Measurements from ENCODE around the gene MAF. TPM values are rescaled to one million over a fixed set of nuclear protein-coding genes. Genes with fewer than 3 reads are reported as not detected.

The MAF gene
- total RNA-seq, 1 donor, result 24.1 TPM

DNA sequence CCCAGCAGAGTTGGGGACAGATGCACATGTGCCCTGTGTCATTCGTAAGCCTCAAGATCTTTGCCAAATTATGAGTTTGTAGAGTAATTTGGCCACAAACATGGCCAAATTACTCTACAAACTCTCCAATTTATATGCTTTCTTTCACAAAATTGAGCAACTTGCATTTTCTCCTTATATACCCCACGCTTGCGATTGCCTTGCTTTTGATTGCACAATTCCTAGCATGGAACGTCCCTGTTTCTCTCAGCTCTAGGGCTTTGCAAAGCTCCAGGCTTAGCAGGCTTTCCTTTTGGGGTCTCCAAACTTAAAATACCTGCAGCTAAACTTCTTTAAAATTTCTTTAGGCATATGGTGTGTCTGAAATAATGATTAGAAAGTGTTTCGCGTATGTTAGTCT is 28.5 kb upstream of the MAF start:
- DNase-seq (ENCODE audit: low read depth), result no peak
- no peak overlapping the region for H3K4me3 ChIP-seq (ENCODE audit: low read depth, low read length)
- TF ChIP-seq, protein P1, sequence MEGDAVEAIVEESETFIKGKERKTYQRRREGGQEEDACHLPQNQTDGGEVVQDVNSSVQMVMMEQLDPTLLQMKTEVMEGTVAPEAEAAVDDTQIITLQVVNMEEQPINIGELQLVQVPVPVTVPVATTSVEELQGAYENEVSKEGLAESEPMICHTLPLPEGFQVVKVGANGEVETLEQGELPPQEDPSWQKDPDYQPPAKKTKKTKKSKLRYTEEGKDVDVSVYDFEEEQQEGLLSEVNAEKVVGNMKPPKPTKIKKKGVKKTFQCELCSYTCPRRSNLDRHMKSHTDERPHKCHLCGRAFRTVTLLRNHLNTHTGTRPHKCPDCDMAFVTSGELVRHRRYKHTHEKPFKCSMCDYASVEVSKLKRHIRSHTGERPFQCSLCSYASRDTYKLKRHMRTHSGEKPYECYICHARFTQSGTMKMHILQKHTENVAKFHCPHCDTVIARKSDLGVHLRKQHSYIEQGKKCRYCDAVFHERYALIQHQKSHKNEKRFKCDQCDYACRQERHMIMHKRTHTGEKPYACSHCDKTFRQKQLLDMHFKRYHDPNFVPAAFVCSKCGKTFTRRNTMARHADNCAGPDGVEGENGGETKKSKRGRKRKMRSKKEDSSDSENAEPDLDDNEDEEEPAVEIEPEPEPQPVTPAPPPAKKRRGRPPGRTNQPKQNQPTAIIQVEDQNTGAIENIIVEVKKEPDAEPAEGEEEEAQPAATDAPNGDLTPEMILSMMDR (IDR thresholded peaks at IDR 0.05; ENCODE audit: insufficient read depth, low read length), result no peak

DNA sequence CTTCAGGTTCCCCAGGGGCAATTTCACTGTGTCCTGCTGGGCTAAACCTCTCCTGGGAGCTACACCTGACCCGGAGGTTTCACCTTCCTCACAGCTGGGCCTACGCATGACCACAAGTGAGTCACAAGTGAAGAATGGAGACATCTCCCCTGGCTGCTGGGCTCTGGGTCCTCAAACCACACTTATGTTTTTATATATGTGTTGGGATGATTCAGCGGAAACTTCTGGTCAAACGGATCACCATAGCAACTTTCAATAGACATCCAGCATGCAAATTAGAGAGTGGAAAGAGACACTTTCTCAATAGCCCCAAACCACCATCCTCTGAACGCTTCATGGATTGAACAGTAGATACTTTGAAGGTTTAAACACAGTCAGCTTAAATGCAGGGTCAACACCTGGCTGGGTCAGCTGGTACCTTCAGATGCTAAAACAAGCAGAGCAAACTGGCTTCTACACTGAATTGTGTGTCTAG is 28.0 kb upstream of the MAF start:
- TF ChIP-seq, protein P1 (IDR thresholded peaks at IDR 0.05; ENCODE audit: insufficient read depth, low read length), result no peak
- H3K4me3 ChIP-seq (ENCODE audit: low read depth, low read length), result no peak overlapping the region
- DNase-seq (ENCODE audit: low read depth), result no peak

DNA sequence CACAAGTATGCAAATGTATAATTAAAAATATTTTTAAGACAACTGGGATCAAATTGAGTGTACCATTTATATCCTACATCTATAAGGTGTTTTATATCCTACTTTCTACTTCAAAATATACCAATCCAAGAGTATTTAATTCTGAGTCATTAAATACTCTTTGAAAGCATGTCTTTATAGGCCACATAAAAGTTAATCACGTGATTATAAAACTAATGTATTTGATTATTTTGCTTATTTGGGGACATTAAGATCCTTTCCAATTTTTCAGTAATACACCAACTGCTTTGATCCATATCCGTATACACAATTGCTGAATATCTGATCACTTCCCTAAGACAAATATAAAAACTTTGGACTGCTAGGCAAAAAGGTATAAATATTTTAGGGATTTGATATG is 26.6 kb upstream of the MAF start:
- DNase-seq (ENCODE audit: low read depth), result no peak
- H3K4me3 ChIP-seq (ENCODE audit: low read depth, low read length), result no peak overlapping the region
- TF ChIP-seq, protein P1 (IDR thresholded peaks at IDR 0.05; ENCODE audit: insufficient read depth, low read length), result no peak

DNA sequence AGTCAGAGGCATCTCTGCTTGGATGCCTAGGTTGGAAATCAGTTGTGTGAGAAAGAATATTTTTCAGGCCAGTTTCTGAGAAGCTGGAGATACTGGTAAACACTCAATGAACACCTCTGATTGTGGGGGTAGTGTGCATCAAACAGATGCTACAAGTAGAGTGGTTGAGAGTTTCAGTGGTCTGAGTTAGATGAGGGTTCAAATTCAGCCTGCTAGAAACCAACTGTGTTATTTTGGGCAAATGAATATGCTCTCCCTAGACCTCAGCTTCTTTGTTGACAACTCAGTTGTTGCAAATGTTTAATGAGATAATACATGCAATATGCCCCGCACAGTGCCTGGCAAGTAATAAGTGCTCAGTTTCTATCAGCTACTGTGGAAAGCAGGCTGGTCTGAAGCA is 25.2 kb upstream of the MAF start:
- no peak for DNase-seq (ENCODE audit: low read depth)
- no peak overlapping the region for H3K4me3 ChIP-seq (ENCODE audit: low read depth, low read length)
- TF ChIP-seq, protein P1 (IDR thresholded peaks at IDR 0.05; ENCODE audit: insufficient read depth, low read length), result no peak

DNA sequence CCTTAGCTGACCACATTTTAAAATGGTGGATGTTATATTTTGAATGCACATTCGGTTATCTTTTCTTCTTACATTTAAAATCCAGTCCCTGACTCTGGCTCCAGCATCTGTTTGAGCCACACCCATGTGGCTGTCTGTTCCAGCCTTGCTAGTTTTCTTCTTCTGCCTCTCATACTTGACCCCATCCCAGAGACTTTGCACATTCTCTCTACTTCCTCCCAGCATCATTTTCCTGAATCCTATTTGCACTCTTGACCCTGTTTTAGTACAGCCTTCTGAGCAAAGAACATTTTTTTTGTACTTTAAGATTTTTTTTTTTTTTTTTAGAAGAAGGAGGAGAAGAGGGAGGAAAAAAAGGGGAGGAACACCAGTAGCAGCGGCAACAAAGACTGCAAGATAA is 23.3 kb upstream of the MAF start:
- TF ChIP-seq, protein P1 (IDR thresholded peaks at IDR 0.05; ENCODE audit: insufficient read depth, low read length), result no peak
- no peak for DNase-seq (ENCODE audit: low read depth)
- no peak overlapping the region for H3K4me3 ChIP-seq (ENCODE audit: low read depth, low read length)

DNA sequence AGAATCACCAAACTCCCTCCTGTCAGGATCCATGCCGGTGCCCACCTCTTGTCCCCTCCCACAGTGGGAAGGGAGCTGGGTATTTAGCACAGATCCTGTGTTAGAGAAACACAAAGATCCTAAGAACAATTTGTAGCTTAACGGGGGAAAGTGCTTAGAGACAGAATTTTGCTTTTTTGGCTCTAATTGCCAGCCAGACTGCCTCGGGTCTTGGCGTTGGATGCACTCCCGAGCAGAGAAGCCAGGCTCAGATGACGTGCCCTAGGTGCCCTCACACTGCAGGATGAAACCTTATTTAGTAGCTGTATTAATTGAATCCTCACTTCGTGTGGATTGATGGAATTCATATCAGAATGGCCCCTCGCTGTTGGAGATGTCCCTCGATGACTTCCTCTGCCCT is 22.5 kb upstream of the MAF start:
- H3K4me3 ChIP-seq (ENCODE audit: low read depth, low read length), result no peak overlapping the region
- DNase-seq (ENCODE audit: low read depth), result no peak

DNA sequence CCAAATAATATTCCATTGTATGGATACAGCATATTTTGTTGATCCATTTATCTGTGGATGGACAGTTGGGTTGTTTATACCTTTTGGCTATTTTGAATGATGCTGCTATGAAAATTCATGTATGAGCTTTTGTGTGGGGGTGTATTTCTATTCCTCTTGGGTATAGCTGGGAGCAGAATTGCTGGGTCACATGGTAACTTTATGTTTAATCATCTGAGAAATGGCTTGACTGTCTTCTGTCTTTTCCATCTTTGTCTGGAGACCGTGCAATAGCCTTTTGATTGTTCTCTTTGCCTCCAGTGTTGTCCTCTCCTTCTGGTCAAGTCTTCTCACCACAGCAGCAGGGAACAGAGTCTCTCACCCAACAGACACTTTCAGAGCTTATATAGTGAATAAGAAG is 20.5 kb upstream of the MAF start:
- TF ChIP-seq, protein P1 (IDR thresholded peaks at IDR 0.05; ENCODE audit: insufficient read depth, low read length), result no peak
- H3K4me3 ChIP-seq (ENCODE audit: low read depth, low read length), result no peak overlapping the region
- no peak for DNase-seq (ENCODE audit: low read depth)

More for the DNA sequence above, 22.5 kb upstream of the MAF start:
- TF ChIP-seq, protein P1 (IDR thresholded peaks at IDR 0.05; ENCODE audit: insufficient read depth, low read length), result no peak
